Immature natural killer cell (primary cell): ENCODE data around the gene LUZP1. TPM values are rescaled to one million over a fixed set of nuclear protein-coding genes. Genes with fewer than 3 reads are reported as not detected.

Experiments used
- DNase-seq, 3 donors: peaks; one replicate each; pipeline ENCODE4 v3.0.0; 2022; ENCODE audit warnings: mixed read lengths in 1 of 3
- H3K27ac Mint-ChIP-seq, 6 donors: one replicate each; pipeline ENCODE4 v1.8.0; 2020; ENCODE audit warnings: mixed read lengths in 6 of 6, mild to moderate bottlenecking in 5 of 6, inconsistent platforms in 4 of 6, moderate library complexity in 3 of 6
- H3K27me3 Mint-ChIP-seq, 3 donors: one replicate each; pipeline ENCODE4 v1.8.0; 2020 to 2021; ENCODE audit warnings: low read depth in 3 of 3, mild to moderate bottlenecking in 3 of 3, mixed read lengths in 3 of 3, moderate library complexity in 3 of 3, inconsistent platforms in 1 of 3
- H3K36me3 Mint-ChIP-seq, 3 donors: one replicate each; pipeline ENCODE4 v1.8.0; 2020; ENCODE audit warnings: mixed read lengths in 3 of 3, inconsistent platforms in 2 of 3, mild to moderate bottlenecking in 2 of 3
- H3K4me1 Mint-ChIP-seq, 2 donors: one replicate each; pipeline ENCODE4 v1.8.0; 2020; ENCODE audit warnings: inconsistent platforms in 2 of 2, mild to moderate bottlenecking in 2 of 2, mixed read lengths in 2 of 2, moderate library complexity in 1 of 2
- H3K4me3 Mint-ChIP-seq, 5 donors: one replicate each; pipeline ENCODE4 v1.8.0; 2020; ENCODE audit warnings: mild to moderate bottlenecking in 5 of 5, mixed read lengths in 5 of 5, inconsistent platforms in 3 of 5, moderate library complexity in 3 of 5
- H3K9me3 Mint-ChIP-seq, 6 donors: one replicate each; pipeline ENCODE4 v1.8.0; 2020; ENCODE audit warnings: mild to moderate bottlenecking in 6 of 6, mixed read lengths in 6 of 6, inconsistent platforms in 4 of 6, moderate library complexity in 3 of 6
- polyA plus RNA-seq, 3 donors: library from polyadenylated mRNA; unstranded; fragments of 300-500 nt; fragmentation: Illumina TruSeq; gene quantifications; one replicate each; pipeline ENCODE4 v1.2.3, GENCODE V29; 2021

The LUZP1 gene
- polyA plus RNA-seq, 3 donors from 2014 or later, result 9.8 to 35.5 (median 13.8) TPM

GRCh38 chr1:23126801-23127200, 41.9 kb downstream of the LUZP1 start:
- no peaks in the 10 kb centered on the region for H3K27me3 Mint-ChIP-seq
- no peak overlapping the region for H3K4me3 Mint-ChIP-seq
- H3K27ac Mint-ChIP-seq, result peak overlapping the region in 1 of 6 donors; percentile 18
- H3K9me3 Mint-ChIP-seq, result no peaks in the 10 kb centered on the region
- no peak for DNase-seq
- peaks cover 3 to 10% (median 6%) of the 10 kb centered on the region in 3 donors for H3K36me3 Mint-ChIP-seq
- H3K4me1 Mint-ChIP-seq, result peaks cover 10 to 34% of the 10 kb centered on the region in 2 donors

GRCh38 chr1:23126200-23126599, 42.5 kb downstream of the LUZP1 start:
- no peak overlapping the region for H3K27ac Mint-ChIP-seq
- no peaks in the 10 kb centered on the region for H3K9me3 Mint-ChIP-seq
- no peak overlapping the region for H3K4me3 Mint-ChIP-seq
- H3K36me3 Mint-ChIP-seq, result peaks cover 3 to 9% (median 4%) of the 10 kb centered on the region in 3 donors
- peaks cover 10 to 32% of the 10 kb centered on the region in 2 donors for H3K4me1 Mint-ChIP-seq
- DNase-seq, result no peak
- H3K27me3 Mint-ChIP-seq, result no peaks in the 10 kb centered on the region

- Mint-ChIP-seq H3K9me3 (no peaks in the 10 kb centered on the region), H3K36me3 (peaks cover 2 to 6% (median 3%) of the 10 kb centered on the region in 3 donors), H3K4me1 (peaks cover 10 to 35% of the 10 kb centered on the region in 2 donors), H3K27me3 (no peaks in the 10 kb centered on the region), H3K27ac (peak overlapping the region in 3 of 6 donors; percentile 43 to 60 (median 54)), H3K4me3 (no peak overlapping the region)
- no peak for DNase-seq
These were observed 43.2 kb downstream of the LUZP1 start for GRCh38 chr1:23125489-23125888.

- H3K4me1 Mint-ChIP-seq, result peaks cover 15 to 45% of the 10 kb centered on the region in 2 donors
- H3K9me3 Mint-ChIP-seq, result no peaks in the 10 kb centered on the region
- no peak for DNase-seq
- H3K36me3 Mint-ChIP-seq, result peaks cover 2 to 6% (median 3%) of the 10 kb centered on the region in 3 donors
- no peak overlapping the region for H3K4me3 Mint-ChIP-seq
- H3K27me3 Mint-ChIP-seq, result no peaks in the 10 kb centered on the region
- H3K27ac Mint-ChIP-seq, result peak overlapping the region in 4 of 6 donors; percentile 35 to 62 (median 49)
These were observed 44.2 kb downstream of the LUZP1 start for GRCh38 chr1:23124259-23125026.

- no peak for DNase-seq
- no peaks in the 10 kb centered on the region for H3K9me3 Mint-ChIP-seq
- H3K4me3 Mint-ChIP-seq, result no peak overlapping the region
- peaks cover 24 to 54% of the 10 kb centered on the region in 2 donors for H3K4me1 Mint-ChIP-seq
- peak overlapping the region in 1 of 6 donors; percentile 53 for H3K27ac Mint-ChIP-seq
- peaks cover 2 to 6% (median 3%) of the 10 kb centered on the region in 3 donors for H3K36me3 Mint-ChIP-seq
- peaks cover 4 to 5% (median 4%) of the 10 kb centered on the region in 3 donors for H3K27me3 Mint-ChIP-seq
These were observed 45.1 kb downstream of the LUZP1 start for GRCh38 chr1:23123528-23123927.

GRCh38 chr1:23122796-23123195, 45.9 kb downstream of the LUZP1 start:
- H3K27ac Mint-ChIP-seq, result peak overlapping the region in 5 of 6 donors; percentile 10 to 58 (median 52)
- peaks cover 4 to 5% (median 4%) of the 10 kb centered on the region in 3 donors for H3K27me3 Mint-ChIP-seq
- H3K36me3 Mint-ChIP-seq, result peaks cover 2 to 6% (median 3%) of the 10 kb centered on the region in 3 donors
- no peak for DNase-seq
- no peak overlapping the region for H3K4me3 Mint-ChIP-seq
- no peaks in the 10 kb centered on the region for H3K9me3 Mint-ChIP-seq
- H3K4me1 Mint-ChIP-seq, result peaks cover 26 to 58% of the 10 kb centered on the region in 2 donors

- DNase-seq, result no peak
- Mint-ChIP-seq H3K9me3 (no peaks in the 10 kb centered on the region), H3K4me3 (no peak overlapping the region), H3K4me1 (peaks cover 31 to 64% of the 10 kb centered on the region in 2 donors), H3K36me3 (peaks cover 2 to 6% (median 3%) of the 10 kb centered on the region in 3 donors), H3K27ac (peak overlapping the region in 4 of 6 donors; percentile 22 to 58 (median 52)), H3K27me3 (peaks cover 4 to 5% (median 4%) of the 10 kb centered on the region in 3 donors)
These were observed 46.5 kb downstream of the LUZP1 start for GRCh38 chr1:23122023-23122748.

GRCh38 chr1:23120383-23120782, 48.3 kb downstream of the LUZP1 start:
- Mint-ChIP-seq H3K27me3 (peaks cover 5 to 6% (median 5%) of the 10 kb centered on the region in 3 donors), H3K4me1 (peaks cover 49 to 76% of the 10 kb centered on the region in 2 donors), H3K36me3 (peaks cover 2 to 6% (median 3%) of the 10 kb centered on the region in 3 donors), H3K27ac (peak overlapping the region in 5 of 6 donors; percentile 5 to 94 (median 71)), H3K9me3 (no peaks in the 10 kb centered on the region), H3K4me3 (peak overlapping the region in 3 of 5 donors; percentile 33 to 57 (median 46))
- DNase-seq, result no peak

- Mint-ChIP-seq H3K27ac (peak overlapping the region; percentile 90 to 94 (median 92)), H3K4me3 (peak overlapping the region; percentile 68 to 85 (median 73)), H3K4me1 (peaks cover 60 to 80% of the 10 kb centered on the region in 2 donors), H3K36me3 (peaks cover 2 to 6% (median 3%) of the 10 kb centered on the region in 3 donors), H3K27me3 (peaks cover 5 to 6% (median 5%) of the 10 kb centered on the region in 3 donors), H3K9me3 (no peaks in the 10 kb centered on the region)
- peak; percentile 62 to 75 (median 69) for DNase-seq
These were observed 49.5 kb downstream of the LUZP1 start for GRCh38 chr1:23118957-23119792.

GRCh38 chr1:23118407-23118806, 50.2 kb downstream of the LUZP1 start:
- no peak for DNase-seq
- Mint-ChIP-seq H3K9me3 (no peaks in the 10 kb centered on the region), H3K27me3 (peaks cover 5 to 6% (median 5%) of the 10 kb centered on the region in 3 donors), H3K4me1 (peaks cover 63 to 81% of the 10 kb centered on the region in 2 donors), H3K4me3 (peak overlapping the region; percentile 68 to 85 (median 73)), H3K27ac (peak overlapping the region; percentile 90 to 94 (median 92)), H3K36me3 (peaks cover 0 to 3% (median 2%) of the 10 kb centered on the region in 3 donors)

GRCh38 chr1:23116921-23117699, 51.5 kb downstream of the LUZP1 start:
- H3K27me3 Mint-ChIP-seq, result peaks cover 5 to 6% (median 5%) of the 10 kb centered on the region in 3 donors
- H3K4me1 Mint-ChIP-seq, result peaks cover 69 to 84% of the 10 kb centered on the region in 2 donors
- H3K27ac Mint-ChIP-seq, result peak overlapping the region; percentile 19 to 88 (median 72)
- H3K36me3 Mint-ChIP-seq, result no peaks in the 10 kb centered on the region
- H3K4me3 Mint-ChIP-seq, result peak overlapping the region in 2 of 5 donors; percentile 34 to 66
- H3K9me3 Mint-ChIP-seq, result no peaks in the 10 kb centered on the region
- no peak for DNase-seq

- Mint-ChIP-seq H3K27ac (peak overlapping the region; percentile 19 to 88 (median 72)), H3K4me3 (peak overlapping the region in 4 of 5 donors; percentile 25 to 66 (median 40)), H3K9me3 (no peaks in the 10 kb centered on the region), H3K27me3 (peaks cover 5 to 8% (median 5%) of the 10 kb centered on the region in 3 donors), H3K4me1 (peaks cover 77 to 92% of the 10 kb centered on the region in 2 donors), H3K36me3 (no peaks in the 10 kb centered on the region)
- no peak for DNase-seq
These were observed 52.3 kb downstream of the LUZP1 start for GRCh38 chr1:23116216-23116836.
